Rectal smooth muscle tissue (tissue), 1 donor: Measurements from ENCODE around the gene THEMIS.
"Not testable (repeated sequence)": the region's sequence is repeated elsewhere in the genome, so short reads cannot be mapped to it uniquely, and the experiment has no call there.

Experiments used
- H3K27ac ChIP-seq: one replicate; pipeline ENCODE4 v1.7.0; 2013; ENCODE audit warnings: low read depth, low read length, inconsistent platforms
- H3K27me3 ChIP-seq: one replicate; pipeline ENCODE4 v1.7.0; 2013; ENCODE audit warnings: low read length; ENCODE audit not compliant: control insufficient read depth, insufficient read depth
- H3K36me3 ChIP-seq: one replicate; pipeline ENCODE4 v1.7.0; 2013; ENCODE audit warnings: low read length; ENCODE audit not compliant: control insufficient read depth, insufficient read depth
- H3K4me1 ChIP-seq: one replicate; pipeline ENCODE4 v1.7.0; 2013; ENCODE audit warnings: low read length; ENCODE audit not compliant: control insufficient read depth, insufficient read depth
- H3K4me3 ChIP-seq: one replicate; pipeline ENCODE4 v1.7.0; 2013; ENCODE audit warnings: low read length
- H3K9ac ChIP-seq: one replicate; pipeline ENCODE4 v1.7.0; 2013; ENCODE audit warnings: low read length

THEMIS gene

GRCh38 chr6:127727260-127727953, 173.5 kb downstream of the THEMIS start:
- H3K36me3 ChIP-seq, result no peaks in the 10 kb centered on the region
- H3K4me3 ChIP-seq, result no peak overlapping the region
- H3K9ac ChIP-seq, result no peak overlapping the region
- no peaks in the 10 kb centered on the region for H3K4me1 ChIP-seq
- H3K27ac ChIP-seq, result no peak overlapping the region
- H3K27me3 ChIP-seq, result no peaks in the 10 kb centered on the region

- no peak overlapping the region for H3K4me3 ChIP-seq
- H3K27ac ChIP-seq, result no peak overlapping the region
- no peaks in the 10 kb centered on the region for H3K27me3 ChIP-seq
- no peak overlapping the region for H3K9ac ChIP-seq
- H3K36me3 ChIP-seq, result no peaks in the 10 kb centered on the region
- no peaks in the 10 kb centered on the region for H3K4me1 ChIP-seq
These were observed 175.0 kb downstream of the THEMIS start for GRCh38 chr6:127725821-127726220.

GRCh38 chr6:127718694-127719093, 182.2 kb downstream of the THEMIS start:
- H3K4me3 ChIP-seq, result no peak overlapping the region
- no peak overlapping the region for H3K9ac ChIP-seq
- H3K27me3 ChIP-seq, result no peaks in the 10 kb centered on the region
- peaks cover 7% of the 10 kb centered on the region for H3K4me1 ChIP-seq
- peak overlapping the region; percentile 22 for H3K27ac ChIP-seq
- H3K36me3 ChIP-seq, result no peaks in the 10 kb centered on the region

- Histone ChIP-seq H3K27ac (no peak overlapping the region), H3K36me3 (no peaks in the 10 kb centered on the region), H3K4me1 (peaks cover 7% of the 10 kb centered on the region), H3K4me3 (no peak overlapping the region), H3K9ac (no peak overlapping the region), H3K27me3 (no peaks in the 10 kb centered on the region)
These were observed 183.5 kb downstream of the THEMIS start for GRCh38 chr6:127717384-127717783.

GRCh38 chr6:127716465-127716864, 184.4 kb downstream of the THEMIS start:
- H3K27ac ChIP-seq, result no peak overlapping the region
- no peaks in the 10 kb centered on the region for H3K27me3 ChIP-seq
- no peak overlapping the region for H3K4me3 ChIP-seq
- H3K36me3 ChIP-seq, result no peaks in the 10 kb centered on the region
- peaks cover 7% of the 10 kb centered on the region for H3K4me1 ChIP-seq
- no peak overlapping the region for H3K9ac ChIP-seq

- Histone ChIP-seq H3K27ac (no peak overlapping the region), H3K4me3 (no peak overlapping the region), H3K9ac (no peak overlapping the region), H3K36me3 (no peaks in the 10 kb centered on the region), H3K27me3 (no peaks in the 10 kb centered on the region), H3K4me1 (no peaks in the 10 kb centered on the region)
These were observed 190.2 kb downstream of the THEMIS start for GRCh38 chr6:127710668-127711067.

- no peak overlapping the region for H3K9ac ChIP-seq
These were observed 194.6 kb downstream of the THEMIS start for GRCh38 chr6:127706216-127706615.

GRCh38 chr6:127695108-127695507, 205.8 kb downstream of the THEMIS start:
- Histone ChIP-seq H3K36me3 (no peaks in the 10 kb centered on the region), H3K27ac (no peak overlapping the region), H3K9ac (no peak overlapping the region), H3K4me3 (no peak overlapping the region), H3K27me3 (no peaks in the 10 kb centered on the region), H3K4me1 (no peaks in the 10 kb centered on the region)

More at GRCh38 chr6:127706216-127706615, 194.6 kb downstream of the THEMIS start:
- Histone ChIP-seq H3K27me3 (no peaks in the 10 kb centered on the region), H3K4me1 (no peaks in the 10 kb centered on the region), H3K36me3 (no peaks in the 10 kb centered on the region), H3K4me3 (no peak overlapping the region), H3K27ac (no peak overlapping the region)

GRCh38 chr6:127691146-127691545, 209.7 kb downstream of the THEMIS start:
- Histone ChIP-seq H3K4me1 (no peaks in the 10 kb centered on the region), H3K27ac (no peak overlapping the region), H3K27me3 (no peaks in the 10 kb centered on the region), H3K4me3 (no peak overlapping the region), H3K9ac (no peak overlapping the region), H3K36me3 (no peaks in the 10 kb centered on the region)

- H3K9ac ChIP-seq, result no peak overlapping the region
- no peaks in the 10 kb centered on the region for H3K4me1 ChIP-seq
- H3K4me3 ChIP-seq, result no peak overlapping the region
- H3K36me3 ChIP-seq, result no peaks in the 10 kb centered on the region
- no peak overlapping the region for H3K27ac ChIP-seq
- no peaks in the 10 kb centered on the region for H3K27me3 ChIP-seq
These were observed 210.3 kb downstream of the THEMIS start for GRCh38 chr6:127690588-127690987.

- no peaks in the 10 kb centered on the region for H3K27me3 ChIP-seq
- H3K4me1 ChIP-seq, result no peaks in the 10 kb centered on the region
- H3K9ac ChIP-seq, result no peak overlapping the region
- no peaks in the 10 kb centered on the region for H3K36me3 ChIP-seq
- no peak overlapping the region for H3K4me3 ChIP-seq
- H3K27ac ChIP-seq, result no peak overlapping the region
These were observed 210.8 kb downstream of the THEMIS start for GRCh38 chr6:127690092-127690491.

GRCh38 chr6:127687490-127687889, 213.4 kb downstream of the THEMIS start:
- H3K27me3 ChIP-seq, H3K9ac ChIP-seq, H3K27ac ChIP-seq, H3K4me3 ChIP-seq, H3K36me3 ChIP-seq, H3K4me1 ChIP-seq: not testable (repeated sequence)

GRCh38 chr6:127686084-127686483, 214.8 kb downstream of the THEMIS start:
- Histone ChIP-seq H3K27ac (no peak overlapping the region), H3K27me3 (no peaks in the 10 kb centered on the region), H3K4me1 (no peaks in the 10 kb centered on the region), H3K9ac (no peak overlapping the region), H3K36me3 (no peaks in the 10 kb centered on the region), H3K4me3 (no peak overlapping the region)
